SK-N-MC (cell line): ENCODE data around the gene SLC6A11.

Experiments used
- DNase-seq: peaks from one replicate; pipeline ENCODE4 v3.0.0-alpha.2; 2011; ENCODE audit warnings: low read depth, low spot score
- H3K27ac ChIP-seq: fragments of 200-600 bp; sonication (generic); 2 replicates; pipeline ENCODE4 v1.5.1; 2016; ENCODE audit warnings: mixed run types
- H3K36me3 ChIP-seq: fragments of 200-600 bp; sonication (generic); 2 replicates; pipeline ENCODE4 v1.6.1; 2017; ENCODE audit warnings: antibody characterized with exemption, low read length, mixed read lengths; ENCODE audit not compliant: insufficient read depth
- H3K4me3 ChIP-seq: fragments of 200-600 bp; sonication (generic); 2 replicates; pipeline ENCODE4 v1.5.1; 2016
- H3K9ac ChIP-seq: fragments of 200-600 bp; sonication (generic); 2 replicates; pipeline ENCODE4 v1.8.0; 2017; ENCODE audit warnings: mixed run types, mixed read lengths; ENCODE audit not compliant: insufficient read length
- H3K9me3 ChIP-seq: fragments of 200-600 bp; sonication (generic); 2 replicates; pipeline ENCODE4 v1.6.1; 2017; ENCODE audit warnings: low read depth, mild to moderate bottlenecking, antibody characterized with exemption, low read length, moderate library complexity, mixed read lengths
- EZH2 ChIP-seq: fragments of 200-600 bp; sonication (generic); IDR thresholded peaks from one replicate; pipeline ENCODE4 v1.6.1; 2017; ENCODE audit warnings: antibody characterized with exemption
- FOXP2 ChIP-seq: optimal IDR thresholded peaks from 2 replicates; pipeline ENCODE3; 2011; ENCODE audit warnings: mild to moderate bottlenecking, moderate library complexity; ENCODE audit not compliant: insufficient read depth; ENCODE audit errors: extremely low read length, control extremely low read depth
- POLR2AphosphoS5 ChIP-seq: IDR thresholded peaks from 2 replicates; pipeline ENCODE4 v1.6.1; 2012; ENCODE audit warnings: mild to moderate bottlenecking, low read depth, low read length, borderline replicate concordance

SLC6A11 gene

GRCh38 chr3:10981961-10982360 is 165.9 kb downstream of the SLC6A11 start:
- Histone ChIP-seq H3K36me3 (no peaks in the 10 kb centered on the region), H3K9ac (no peak overlapping the region), H3K4me3 (no peak overlapping the region), H3K9me3 (no peaks in the 10 kb centered on the region), H3K27ac (no peak overlapping the region)
- TF ChIP-seq EZH2 (no peak), FOXP2 (no peak)
- DNase-seq = no peak

- Histone ChIP-seq H3K36me3 (no peaks in the 10 kb centered on the region), H3K9ac (no peak overlapping the region), H3K27ac (no peak overlapping the region), H3K4me3 (no peak overlapping the region), H3K9me3 (no peaks in the 10 kb centered on the region)
- no peak for TF ChIP-seq EZH2
- no peak for TF ChIP-seq POLR2AphosphoS5
- no peak for TF ChIP-seq FOXP2
- DNase-seq = no peak
Observed at GRCh38 chr3:10982782-10983181, 166.8 kb downstream of the SLC6A11 start.

- no peaks in the 10 kb centered on the region for H3K9me3 ChIP-seq
- TF ChIP-seq FOXP2 = no peak
- no peak for TF ChIP-seq EZH2
- no peak for TF ChIP-seq POLR2AphosphoS5
- H3K4me3 ChIP-seq = no peak overlapping the region
- DNase-seq = no peak
- no peak overlapping the region for H3K27ac ChIP-seq
- no peaks in the 10 kb centered on the region for H3K36me3 ChIP-seq
- H3K9ac ChIP-seq = no peak overlapping the region
Observed at GRCh38 chr3:10983219-10983916, 167.3 kb downstream of the SLC6A11 start.

DNA sequence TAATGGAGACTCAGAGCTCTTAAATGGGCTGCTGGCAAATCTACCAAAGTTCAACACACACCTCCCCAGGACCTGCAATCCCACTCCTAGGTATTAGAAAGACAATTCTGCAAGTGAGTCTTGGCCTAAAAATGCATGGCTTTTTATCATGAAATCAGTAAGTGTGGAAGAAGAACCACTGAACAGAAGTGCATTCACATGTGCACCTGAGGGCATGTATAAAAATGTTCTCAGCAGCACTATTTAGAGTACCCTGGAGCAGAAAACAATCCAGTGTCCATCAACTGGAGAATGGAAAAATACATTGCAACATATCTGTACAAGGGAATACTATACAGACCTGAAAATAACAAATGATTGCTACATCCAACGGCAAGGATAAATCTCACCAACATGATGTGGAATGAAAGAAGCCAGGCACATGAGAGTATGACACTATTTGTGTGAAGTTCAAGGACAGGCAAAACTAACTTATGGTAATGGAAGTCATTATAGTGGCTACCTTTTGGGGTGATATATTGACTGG is 168.4 kb downstream of the SLC6A11 start:
- Histone ChIP-seq H3K9me3 (no peaks in the 10 kb centered on the region), H3K36me3 (no peaks in the 10 kb centered on the region), H3K4me3 (no peak overlapping the region), H3K9ac (no peak overlapping the region), H3K27ac (no peak overlapping the region)
- no peak for DNase-seq
- no peak for TF ChIP-seq EZH2
- TF ChIP-seq FOXP2 = no peak
- TF ChIP-seq POLR2AphosphoS5 = no peak

DNA sequence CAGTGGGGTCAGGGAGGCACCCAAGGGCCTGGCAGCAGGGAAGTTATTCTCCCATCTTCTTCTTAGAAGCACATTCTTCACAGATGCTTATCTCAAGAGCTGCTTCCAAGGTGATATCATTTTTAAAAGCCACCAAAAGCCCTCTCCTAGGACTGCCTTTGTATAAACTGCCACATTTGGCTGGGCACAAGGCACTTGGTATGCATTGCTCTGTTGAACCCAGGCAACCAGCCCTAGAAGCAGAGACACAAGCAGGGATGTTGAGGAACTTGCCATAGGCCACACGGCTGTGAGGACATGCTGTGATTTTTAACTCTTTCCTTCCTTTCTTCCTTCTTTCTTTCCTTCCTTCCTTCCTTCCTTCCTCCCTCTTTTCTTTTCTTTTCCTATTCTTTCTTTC is 169.2 kb downstream of the SLC6A11 start:
- no peak for DNase-seq
- no peak overlapping the region for H3K27ac ChIP-seq
- no peaks in the 10 kb centered on the region for H3K36me3 ChIP-seq
- no peak overlapping the region for H3K9ac ChIP-seq
- H3K4me3 ChIP-seq = no peak overlapping the region
- no peaks in the 10 kb centered on the region for H3K9me3 ChIP-seq
- no peak for TF ChIP-seq EZH2
- no peak for TF ChIP-seq POLR2AphosphoS5
- no peak for TF ChIP-seq FOXP2

DNA sequence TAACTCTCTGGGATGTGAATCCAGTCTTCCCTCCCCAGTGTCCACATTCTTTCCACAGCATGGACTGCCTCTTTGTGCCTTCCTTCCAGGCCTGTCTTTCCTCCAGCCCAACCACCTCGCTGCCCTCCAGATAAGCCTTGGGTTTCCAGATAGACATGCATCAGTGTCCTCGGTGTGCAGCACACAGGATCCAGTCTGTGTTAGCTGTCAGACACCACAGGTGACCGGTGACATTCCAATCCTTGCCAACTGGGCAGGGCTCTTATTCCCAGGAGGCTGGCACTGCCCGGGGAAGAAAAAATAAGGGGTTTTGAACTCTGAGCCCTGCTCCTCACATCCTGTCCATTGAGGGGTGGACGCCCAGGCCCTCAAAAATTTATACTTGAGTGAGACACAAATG is 170.6 kb downstream of the SLC6A11 start:
- no peaks in the 10 kb centered on the region for H3K9me3 ChIP-seq
- no peak for DNase-seq
- H3K27ac ChIP-seq = no peak overlapping the region
- no peak overlapping the region for H3K4me3 ChIP-seq
- TF ChIP-seq EZH2 (no peak), POLR2AphosphoS5 (no peak), FOXP2 (no peak)
- no peaks in the 10 kb centered on the region for H3K36me3 ChIP-seq
- no peak overlapping the region for H3K9ac ChIP-seq

DNA sequence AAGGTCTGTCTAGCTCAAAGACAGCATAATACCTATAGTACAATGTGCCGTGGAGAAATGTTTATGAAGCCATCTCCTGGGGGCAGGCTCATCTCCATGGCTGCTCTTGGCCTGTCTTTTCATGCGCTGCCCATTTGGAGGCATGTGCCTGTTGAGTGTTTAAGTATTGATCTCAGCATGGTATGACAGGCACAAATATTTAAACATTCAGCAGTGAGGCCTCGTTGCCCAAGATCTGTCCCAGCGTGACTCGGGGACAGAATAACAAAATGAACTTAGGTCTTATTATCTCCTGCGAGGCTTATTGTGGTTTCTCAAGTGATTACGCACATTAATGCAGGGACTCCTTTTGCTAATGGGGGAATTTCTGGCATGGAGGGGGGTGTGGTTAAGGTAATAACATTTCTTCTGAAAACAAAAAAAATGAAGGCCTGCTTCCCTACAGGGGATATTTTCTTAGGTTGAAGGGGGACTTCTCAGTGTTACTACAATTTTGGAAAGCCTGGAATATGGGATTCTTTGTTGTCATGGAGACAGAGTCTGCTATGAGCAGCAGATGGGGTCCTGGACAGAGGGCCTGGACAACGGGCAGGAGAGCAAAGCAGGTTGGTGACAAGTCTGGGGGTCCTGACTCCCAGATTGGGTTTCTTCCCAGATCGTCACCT is 172.1 kb downstream of the SLC6A11 start:
- no peaks in the 10 kb centered on the region for H3K9me3 ChIP-seq
- no peak for DNase-seq
- H3K36me3 ChIP-seq = no peaks in the 10 kb centered on the region
- TF ChIP-seq EZH2 = no peak
- no peak for TF ChIP-seq FOXP2
- TF ChIP-seq POLR2AphosphoS5 = no peak
- no peak overlapping the region for H3K4me3 ChIP-seq
- H3K27ac ChIP-seq = no peak overlapping the region
- H3K9ac ChIP-seq = no peak overlapping the region

GRCh38 chr3:10988991-10989484 is 173.0 kb downstream of the SLC6A11 start:
- Histone ChIP-seq H3K4me3 (no peak overlapping the region), H3K36me3 (no peaks in the 10 kb centered on the region), H3K9me3 (no peaks in the 10 kb centered on the region), H3K27ac (no peak overlapping the region), H3K9ac (no peak overlapping the region)
- TF ChIP-seq EZH2 (no peak), FOXP2 (no peak), POLR2AphosphoS5 (no peak)
- DNase-seq = no peak
